HG02943 (cell line): ENCODE data around the gene TMX4.
"Not testable (repeated sequence)": the region's sequence is repeated elsewhere in the genome, so short reads cannot be mapped to it uniquely, and the experiment has no call there.

Source experiments
- ATAC-seq: cut with Tn5 transposase; IDR thresholded peaks from one replicate; pipeline ENCODE4 v1.9.1; 2021; ENCODE audit warnings: mild to moderate bottlenecking, low read depth, moderate library complexity; ENCODE audit not compliant: unreplicated experiment

Gene TMX4

DNA sequence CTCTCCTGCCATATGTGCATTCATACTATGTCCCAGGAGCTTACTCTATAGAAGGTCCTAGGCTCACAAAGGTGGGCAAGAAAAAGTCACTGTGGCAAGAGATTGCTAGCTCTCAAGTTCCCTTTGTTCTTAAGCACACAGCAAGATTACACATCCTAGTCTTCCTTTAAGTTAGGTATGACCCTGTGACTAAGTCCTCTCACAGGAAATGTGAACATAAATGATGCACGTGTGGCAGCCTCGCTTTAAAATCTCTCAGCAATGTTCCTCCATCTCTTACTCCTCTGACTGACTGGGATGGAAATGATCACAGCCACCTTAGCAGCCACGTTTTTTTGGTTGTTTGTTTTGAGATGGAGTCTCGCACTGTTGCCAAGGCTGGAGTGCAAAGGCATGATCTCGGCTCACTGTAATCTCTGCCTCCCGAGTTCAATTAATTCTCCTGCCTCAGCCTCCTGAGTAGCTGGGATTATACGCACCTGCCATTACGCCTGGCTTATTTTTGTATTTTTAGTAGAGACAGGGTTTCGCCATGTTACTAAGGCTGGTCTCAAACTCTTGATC, 43.6 kb downstream of the TMX4 start:
- ATAC-seq, result no peak

DNA sequence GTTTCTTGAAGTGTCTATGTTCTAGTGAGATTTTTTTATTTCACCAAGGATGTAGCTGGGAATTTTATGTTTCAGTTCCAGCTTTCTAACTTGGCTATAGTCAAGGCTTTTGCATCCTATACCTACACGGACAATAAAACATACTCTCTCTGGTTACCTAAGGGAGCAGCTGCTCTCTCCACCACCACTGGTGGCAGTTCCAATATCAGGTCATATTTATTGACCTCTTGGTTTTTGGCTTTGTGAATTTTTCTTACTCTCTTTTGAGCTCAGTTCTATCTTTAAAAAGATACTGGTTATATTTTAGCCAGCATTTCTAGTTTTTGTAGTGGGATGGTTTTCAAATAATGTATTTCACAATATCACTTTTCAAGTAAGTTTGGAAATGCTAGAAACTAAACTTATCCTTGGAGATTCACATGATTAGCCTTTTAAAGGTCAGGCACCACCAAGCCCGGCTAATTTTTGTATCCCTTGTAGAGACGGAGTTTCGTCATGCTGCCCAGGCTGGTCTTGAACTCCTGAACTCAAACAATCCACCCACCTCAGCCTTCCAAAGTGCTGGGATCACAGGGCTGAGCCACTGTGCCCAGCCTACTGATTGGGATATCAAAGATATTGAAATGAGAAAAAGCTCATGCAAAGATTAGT, 44.7 kb downstream of the TMX4 start:
- no peak for ATAC-seq

DNA sequence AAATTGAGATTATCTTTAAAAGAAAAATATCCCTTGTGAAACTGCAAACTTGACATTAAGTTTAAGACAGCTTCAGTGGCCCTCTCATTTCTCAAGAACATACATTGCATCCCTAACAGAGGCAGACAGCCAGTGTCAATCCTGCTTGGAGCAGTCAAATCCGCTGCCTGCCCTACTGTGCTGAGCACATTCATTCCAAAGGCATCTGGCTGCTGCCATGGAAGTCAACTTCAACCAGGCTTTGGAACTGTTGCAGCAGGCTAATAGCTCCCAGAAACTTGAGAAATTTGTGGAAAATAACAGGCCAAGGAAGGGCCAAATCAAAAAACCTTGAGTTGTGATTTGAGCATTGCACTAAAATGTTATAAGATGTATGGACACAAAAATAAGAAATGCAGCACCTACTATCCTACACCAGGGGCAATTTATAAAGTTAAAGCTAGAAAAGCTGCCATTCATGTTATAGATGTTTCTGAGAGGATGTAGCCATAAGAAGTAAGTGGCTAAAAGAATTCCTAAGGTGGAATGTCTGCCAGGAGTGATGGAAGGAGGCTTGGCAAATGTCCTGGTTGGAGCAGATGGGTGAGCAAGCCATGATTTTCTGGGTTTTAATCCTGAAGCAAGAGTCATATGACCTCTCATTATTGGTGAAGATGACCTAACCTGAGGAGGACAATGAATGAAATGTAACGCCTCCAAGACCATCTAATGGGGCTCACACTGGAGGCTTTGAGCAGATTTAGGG, 47.9 kb downstream of the TMX4 start:
- ATAC-seq, result no peak

GRCh38 chr20:7967199-7967844, 52.2 kb downstream of the TMX4 start:
- no peak for ATAC-seq

GRCh38 chr20:7966176-7966575, 53.4 kb downstream of the TMX4 start:
- ATAC-seq, result no peak

- ATAC-seq, result no peak
Measured at GRCh38 chr20:7959484-7959883, 60.1 kb downstream of the TMX4 start.

- not testable (repeated sequence) for ATAC-seq
Measured at GRCh38 chr20:7956561-7956960, 63.0 kb downstream of the TMX4 start.

GRCh38 chr20:7950387-7950786, 69.2 kb downstream of the TMX4 start:
- ATAC-seq, result no peak

DNA sequence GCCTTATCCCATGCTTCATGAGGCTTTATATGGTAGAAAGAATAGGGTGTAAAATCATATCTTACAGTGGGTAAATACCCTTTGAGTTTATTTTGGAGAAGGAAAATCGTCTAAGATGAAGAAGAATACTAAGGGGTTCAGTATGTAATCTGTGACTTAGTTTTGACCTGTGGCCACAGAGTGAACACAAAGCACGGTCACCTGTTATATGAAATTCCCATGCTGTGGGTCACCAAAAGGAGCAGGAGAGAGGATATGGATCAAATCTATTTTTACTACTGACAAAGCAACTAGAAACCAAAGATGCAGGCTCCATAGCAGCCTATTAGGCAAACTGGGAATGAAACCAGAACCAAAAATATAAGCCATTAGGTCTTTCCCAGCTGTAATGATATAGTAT, 75.7 kb downstream of the TMX4 start:
- ATAC-seq, result no peak

DNA sequence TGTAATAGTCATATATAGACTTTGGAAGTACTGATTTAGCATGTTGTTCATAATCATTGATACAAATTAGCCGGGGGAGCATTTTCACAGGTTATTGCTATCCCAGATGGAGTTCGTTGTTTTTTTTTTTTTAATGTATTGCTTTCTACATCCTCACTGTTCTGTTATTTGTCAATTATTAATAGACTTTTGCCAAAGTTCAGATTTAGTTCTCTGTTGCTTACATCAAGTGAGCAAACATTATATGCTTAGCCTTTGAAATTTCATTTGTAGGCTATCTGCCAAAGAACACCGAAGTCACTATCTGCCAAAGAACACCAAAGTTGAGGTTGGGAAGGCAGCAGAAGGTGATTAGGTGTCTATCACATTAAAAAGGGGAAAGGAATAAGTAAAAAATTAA, 79.2 kb downstream of the TMX4 start, which contains the start of gene HAO1:
Gene HAO1 (minus strand): TSS at position 118 of the 400 bp plus-strand sequence. CDS start 36 bp downstream, at position 82.
- no peak for ATAC-seq

DNA sequence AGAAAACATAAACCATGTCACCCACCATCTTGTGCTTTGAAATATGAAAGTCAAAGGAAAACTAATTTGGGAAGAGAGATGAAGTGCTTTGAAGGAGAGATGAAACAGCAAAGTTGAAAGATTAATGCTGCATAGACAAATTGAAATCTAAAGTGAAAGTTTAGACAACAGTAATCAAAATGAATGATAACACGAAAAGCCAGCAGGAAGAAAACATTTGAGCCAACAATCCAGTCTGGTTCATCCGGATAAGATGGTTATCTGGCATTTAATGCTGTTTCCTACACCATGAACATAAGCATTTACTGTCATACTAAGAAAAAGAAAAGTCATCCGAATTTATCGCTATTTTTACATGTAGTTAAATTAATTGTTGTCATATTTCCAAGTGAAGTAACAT, 79.9 kb downstream of the TMX4 start:
- no peak for ATAC-seq

- ATAC-seq, result no peak
Measured at GRCh38 chr20:7938058-7938457, 81.5 kb downstream of the TMX4 start.

DNA sequence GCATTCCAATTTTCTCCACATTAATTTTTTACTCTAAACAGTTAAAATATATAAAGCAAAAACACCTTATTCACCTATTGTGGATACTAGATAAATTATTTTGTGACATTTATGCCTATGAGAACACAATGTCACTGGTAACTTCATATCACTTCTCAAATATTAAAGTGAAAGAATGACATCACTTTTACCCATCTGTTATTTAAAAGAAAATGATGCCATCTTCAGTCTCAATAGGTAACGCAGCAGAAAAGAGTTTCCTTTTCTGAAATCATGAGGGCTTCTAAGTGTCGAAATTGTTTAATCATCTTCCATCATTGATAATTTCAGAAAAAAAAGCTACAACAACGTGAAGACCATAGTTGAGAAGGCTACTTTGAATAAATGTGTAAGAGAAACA, 82.2 kb downstream of the TMX4 start:
- no peak for ATAC-seq

DNA sequence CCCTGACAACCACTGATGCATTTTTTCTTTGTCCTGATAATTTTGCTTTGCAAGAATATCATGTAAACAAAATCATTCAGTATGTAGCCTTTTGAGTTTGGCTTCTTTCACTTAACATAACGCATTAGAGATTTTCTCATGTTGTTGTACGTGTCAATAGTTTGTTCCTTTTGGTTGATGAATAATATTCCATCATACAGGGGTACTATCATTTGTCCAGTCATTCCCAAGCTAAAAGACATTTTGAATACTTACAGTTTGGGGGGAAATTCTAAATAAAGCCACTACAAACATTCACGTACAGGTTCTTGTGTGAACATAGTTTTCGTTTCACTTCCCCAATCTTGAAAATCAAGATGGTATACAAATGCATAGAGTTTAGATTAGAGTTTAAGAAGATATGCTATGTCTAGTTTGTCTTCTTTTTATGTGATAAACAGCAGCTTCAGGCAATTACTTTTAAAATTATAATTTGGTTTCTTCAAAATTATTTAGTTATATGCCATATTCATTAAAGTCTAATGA, 84.5 kb downstream of the TMX4 start:
- ATAC-seq, result peak; percentile 55

GRCh38 chr20:7933346-7933745, 86.2 kb downstream of the TMX4 start:
- no peak for ATAC-seq

GRCh38 chr20:7930343-7930742, 89.2 kb downstream of the TMX4 start:
- ATAC-seq, result no peak
